GM21717 (cell line): Measurements from ENCODE around the gene ADIRF.
"Not testable (repeated sequence)": the region's sequence is repeated elsewhere in the genome, so short reads cannot be mapped to it uniquely, and the experiment has no call there.

Source experiments
- ATAC-seq: cut with Tn5 transposase; IDR thresholded peaks from one replicate; pipeline ENCODE4 v1.9.1; 2021; ENCODE audit warnings: mild to moderate bottlenecking, moderate library complexity; ENCODE audit not compliant: unreplicated experiment

ADIRF gene

DNA sequence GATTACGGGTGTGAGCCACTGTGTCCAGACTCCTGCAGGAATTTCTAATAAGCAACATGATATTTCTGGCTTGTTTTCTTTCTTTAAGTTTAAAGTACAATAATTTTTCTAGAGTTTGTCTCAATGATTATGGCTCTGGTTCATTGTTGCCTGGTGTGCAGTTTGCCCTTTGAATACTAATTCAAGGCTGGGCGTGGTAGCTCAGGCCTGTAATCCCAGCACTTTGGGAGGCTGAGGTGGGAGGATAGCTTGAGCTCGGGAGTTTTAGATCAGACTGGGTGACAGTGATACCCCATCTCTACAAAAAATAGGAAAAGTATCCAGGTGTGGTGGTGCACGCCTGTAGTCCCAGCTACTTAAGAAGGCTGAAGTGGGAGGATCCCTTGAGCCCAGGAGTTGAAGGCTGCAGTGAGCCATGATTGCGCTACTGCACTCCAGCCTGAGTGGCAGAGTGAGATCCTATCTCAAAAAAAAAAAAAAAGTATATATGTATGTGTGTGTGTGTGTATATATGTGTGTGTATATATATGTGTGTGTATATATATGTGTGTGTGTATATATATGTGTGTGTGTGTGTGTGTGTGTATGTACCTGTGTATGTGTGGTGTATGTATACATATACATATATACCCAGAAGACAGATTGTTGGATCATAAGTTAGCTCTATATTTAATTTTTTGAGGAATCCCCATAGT is 8.2 kb downstream of the ADIRF start:
- no peak for ATAC-seq

DNA sequence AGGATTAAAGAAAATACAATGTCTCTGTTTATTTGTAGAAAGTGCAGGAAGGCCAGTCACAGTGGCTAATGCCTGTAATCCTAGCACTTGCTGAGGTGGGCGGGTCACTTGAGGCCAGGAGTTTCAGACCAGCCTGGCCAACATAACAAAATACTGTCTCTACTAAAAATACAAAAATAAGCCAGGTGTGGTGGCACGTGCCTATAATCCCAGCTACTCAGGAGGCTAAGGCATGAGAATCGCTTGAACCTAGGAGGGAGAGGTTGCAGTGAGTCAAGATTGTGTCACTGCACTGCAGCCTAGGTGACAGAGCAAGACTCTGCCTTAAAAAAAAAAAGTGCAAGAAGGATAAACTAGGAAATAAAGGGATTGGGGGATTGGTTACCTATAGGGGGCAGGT is 10.2 kb downstream of the ADIRF start:
- not testable (repeated sequence) for ATAC-seq

DNA sequence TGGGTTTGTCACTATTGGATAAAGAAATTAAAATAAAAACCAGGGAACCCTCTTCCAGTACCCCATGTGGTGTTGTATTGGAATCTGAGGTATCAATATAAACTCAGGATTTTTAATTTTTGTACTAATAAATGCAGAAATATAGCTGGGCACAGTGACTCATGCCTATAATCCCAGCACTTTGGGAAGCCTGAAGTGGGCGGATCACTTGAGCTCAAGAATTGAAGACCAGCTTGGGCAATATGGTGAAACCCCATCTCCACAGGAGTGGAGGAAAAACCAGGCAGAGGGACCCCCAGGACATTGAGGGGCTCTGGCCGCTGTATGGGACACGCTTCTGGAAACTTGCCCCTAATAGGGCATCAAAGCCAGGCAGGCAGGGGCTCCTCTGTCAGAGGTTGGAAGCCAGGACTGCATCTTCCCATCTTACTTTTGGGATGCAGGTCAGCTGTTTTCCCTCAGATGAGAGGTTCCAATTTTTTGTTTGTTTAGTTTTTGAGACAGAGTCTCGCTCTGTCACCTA is 11.1 kb downstream of the ADIRF start:
- no peak for ATAC-seq

DNA sequence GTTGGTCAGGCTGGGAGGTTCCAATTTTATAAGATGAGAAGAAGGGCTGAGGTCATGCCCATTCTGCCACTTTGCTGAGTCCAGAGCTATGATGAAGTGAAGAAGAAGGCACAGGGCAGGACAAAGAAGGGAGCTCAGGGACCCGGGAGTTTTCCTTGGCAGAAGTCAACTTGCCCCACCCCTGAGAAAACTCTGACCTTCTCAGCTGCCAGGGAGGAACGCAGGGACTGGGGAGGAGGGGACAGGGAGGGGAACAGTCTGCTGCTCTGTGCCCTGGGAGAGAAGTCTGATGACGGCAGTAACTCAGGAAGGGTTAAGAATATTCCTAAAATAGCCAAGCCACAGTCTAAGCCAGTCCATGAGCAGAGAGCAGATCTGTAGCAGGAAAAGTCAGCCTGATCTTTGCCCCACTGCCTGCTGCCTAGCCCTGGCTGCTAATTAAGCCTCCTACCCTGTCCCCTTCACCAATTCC is 11.7 kb downstream of the ADIRF start:
- no peak for ATAC-seq

DNA sequence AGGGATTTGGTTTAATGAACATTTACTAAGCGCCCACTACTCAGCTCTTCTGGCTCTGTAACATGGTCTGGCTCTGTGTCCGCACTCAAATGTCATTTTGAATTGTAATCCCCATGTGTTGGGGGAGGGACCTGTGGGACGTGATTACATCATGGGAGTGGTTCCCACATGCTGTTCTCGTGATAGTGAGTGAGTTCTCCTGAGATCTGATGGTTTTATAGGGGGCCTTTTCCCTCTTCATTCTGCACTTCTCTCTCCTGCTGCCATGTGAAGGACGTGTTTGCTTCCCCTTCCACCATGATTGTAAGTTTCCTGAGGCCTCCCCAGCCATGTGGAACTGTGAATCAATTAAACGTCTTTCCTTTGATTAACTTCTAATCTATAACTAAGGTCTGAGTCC is 12.7 kb downstream of the ADIRF start:
- ATAC-seq = not testable (repeated sequence)

DNA sequence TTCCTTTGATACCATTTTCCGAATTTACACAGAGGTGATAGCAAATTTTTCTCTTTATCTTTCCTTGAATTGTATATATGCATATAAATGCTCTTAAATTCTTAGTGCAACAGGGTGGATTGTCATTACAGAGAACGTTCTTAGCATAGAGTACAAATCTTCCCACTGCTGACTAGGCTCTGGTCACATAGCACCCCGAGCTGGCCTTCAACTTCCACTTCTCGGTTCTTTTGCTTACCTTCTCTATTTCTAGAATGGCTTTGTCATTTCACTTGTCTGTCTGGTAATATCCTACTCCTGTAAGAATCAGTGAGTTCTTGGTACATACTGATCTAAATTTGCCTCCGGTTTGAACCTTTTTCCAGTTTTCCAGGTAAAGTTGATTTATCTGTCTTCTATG is 13.4 kb downstream of the ADIRF start:
- ATAC-seq = no peak

DNA sequence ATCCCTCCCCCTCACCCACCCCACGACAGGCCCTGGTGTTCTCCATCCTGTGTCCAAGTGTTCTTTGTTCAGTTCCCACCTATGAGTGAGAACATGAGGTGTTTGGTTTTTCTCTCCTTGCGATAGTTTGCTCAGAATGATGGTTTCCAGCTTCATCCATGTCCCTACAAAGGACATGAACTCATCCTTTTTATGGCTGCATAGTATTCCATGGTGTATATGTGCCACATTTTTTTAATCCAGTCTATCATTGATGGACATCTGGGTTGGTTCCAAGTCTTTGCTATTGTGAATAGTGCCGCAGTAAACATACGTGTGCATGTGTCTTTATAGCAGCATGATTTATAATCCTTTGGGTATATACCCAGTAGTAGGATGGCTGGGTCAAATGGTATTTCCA is 16.2 kb downstream of the ADIRF start:
- ATAC-seq = not testable (repeated sequence)

DNA sequence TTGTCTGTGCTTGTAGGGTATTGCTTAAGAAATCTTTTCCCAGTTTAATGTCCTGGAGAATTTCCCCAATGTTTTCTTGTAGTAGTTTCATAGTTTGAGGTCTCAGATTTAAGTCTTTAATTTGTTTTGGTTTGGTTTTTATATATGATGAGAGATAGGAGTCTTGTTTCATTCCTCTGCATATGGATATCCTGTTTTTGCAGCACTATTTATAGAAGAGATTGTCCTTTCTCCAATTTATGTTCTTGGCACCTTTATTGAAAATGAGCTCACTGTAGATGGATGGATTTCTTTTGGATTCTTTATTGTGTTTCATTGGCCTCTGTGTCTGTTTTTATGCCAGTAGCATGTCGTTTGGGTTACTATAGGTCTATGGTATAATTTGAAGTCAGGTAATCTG is 20.2 kb downstream of the ADIRF start:
- no peak for ATAC-seq

DNA sequence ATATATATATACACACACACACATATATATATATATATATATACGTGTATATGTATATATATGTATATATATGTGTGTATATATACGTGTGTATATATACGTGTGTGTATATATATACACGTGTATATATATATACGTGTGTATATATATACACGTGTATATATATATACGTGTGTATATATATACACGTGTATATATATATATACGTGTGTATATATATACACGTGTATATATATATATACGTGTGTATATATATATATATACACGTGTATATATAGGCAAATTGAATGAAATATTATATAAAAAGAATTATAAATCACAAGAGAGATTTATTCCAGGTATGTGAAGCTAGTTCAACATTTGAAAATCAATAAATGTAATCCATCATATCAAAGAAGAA is 23.1 kb downstream of the ADIRF start:
- not testable (repeated sequence) for ATAC-seq

DNA sequence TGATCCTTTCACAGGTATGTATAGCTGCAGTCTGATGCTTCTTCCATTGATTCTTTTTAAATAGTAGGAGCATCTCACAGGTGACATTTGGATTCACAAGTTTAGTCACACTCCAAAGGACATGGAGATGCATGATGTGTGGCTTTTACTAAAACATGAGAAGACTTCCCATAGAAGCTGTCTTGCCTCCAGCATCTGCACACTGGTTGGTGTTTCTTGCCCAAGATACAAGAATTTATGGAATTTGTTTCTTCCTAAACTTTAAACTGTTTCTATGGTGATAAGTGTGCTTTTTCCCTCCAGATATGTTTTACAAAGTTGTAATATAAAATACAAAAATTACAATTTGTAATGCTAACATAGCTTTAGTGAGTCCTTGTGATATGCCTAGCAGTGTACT is 24.2 kb downstream of the ADIRF start:
- no peak for ATAC-seq

DNA sequence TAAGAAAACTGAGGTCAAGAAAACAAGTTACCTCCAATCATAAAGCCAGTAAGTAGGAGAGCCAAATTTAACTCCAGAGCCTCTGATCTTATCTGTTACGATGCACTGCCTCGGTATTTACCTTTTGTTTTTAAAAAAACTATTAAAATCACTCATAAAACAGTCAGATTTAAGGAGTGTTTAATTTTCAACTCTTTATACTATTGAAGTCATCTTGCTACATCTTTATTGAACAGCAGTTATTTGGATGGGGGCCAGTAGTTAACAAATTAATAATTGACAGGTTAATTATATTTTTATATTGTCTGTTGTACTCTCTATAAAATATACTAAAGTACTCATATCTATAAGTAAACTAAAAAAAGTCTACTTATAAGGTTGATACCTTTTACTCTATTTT is 24.6 kb downstream of the ADIRF start:
- no peak for ATAC-seq

DNA sequence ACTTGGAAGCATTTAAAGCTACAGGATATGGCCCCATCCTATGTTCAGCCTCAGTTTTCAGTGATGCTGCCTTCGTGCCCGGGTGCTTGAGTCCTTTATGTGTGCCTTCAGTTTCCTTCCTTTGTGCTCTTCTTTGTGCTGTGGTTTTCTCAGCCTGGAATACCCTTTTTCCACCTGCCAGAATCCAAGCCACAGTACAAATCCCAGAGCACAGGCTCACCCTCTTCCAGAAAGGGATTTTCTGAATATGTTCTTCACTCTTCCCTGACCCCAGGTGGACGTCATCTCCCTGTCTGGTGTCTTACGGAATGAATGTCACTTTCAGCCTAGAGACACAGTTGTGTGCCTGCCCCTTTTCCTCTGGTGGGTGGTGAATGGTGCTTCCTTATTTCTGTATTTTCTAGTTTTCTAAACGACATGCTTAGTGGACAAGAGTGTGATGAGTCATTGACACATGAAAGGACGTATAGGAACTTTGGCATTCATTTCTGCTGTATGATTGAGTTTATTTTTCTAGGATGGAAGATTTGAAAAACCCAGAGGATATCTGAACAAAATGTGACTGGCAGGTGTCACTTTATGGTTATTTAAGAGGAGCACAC is 31.6 kb downstream of the ADIRF start:
- ATAC-seq = not testable (repeated sequence)

DNA sequence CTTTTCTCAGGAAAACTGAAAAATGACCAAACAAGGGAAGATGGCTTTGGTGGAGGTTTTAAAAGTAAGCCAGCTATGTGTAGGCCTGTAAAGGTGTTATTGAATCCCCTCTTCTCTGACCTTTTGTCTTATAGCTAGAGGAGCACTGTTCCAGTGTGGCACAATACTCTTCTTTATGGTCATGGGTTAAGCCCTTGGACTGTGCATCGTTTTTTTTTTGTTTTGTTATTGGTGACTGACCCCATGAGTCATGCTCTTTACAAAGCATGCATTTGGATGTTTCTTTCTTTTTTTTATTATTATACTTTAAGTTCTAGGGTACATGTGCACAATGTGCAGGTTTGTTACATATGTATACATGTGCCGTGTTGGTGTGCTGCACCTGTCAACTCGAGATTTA is 32.2 kb downstream of the ADIRF start:
- no peak for ATAC-seq

DNA sequence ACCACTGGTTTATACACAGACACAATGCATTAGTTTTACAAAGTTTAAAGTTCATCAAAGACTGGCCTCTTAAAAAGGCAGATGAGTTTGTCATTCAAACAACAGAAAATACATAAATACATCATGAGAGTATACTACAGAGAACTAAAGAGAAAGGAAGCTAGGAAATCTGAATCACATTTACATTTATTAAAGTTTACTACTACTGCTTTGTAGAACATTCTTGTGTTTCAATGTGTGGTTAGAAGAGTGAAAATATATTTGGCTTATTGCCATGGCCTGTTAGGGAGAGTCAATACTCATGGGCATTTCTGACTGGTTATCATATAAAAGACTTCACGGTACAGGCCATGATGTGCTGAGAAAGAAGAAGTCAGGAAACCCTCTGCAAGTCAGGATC is 38.8 kb downstream of the ADIRF start:
- ATAC-seq = not testable (repeated sequence)

DNA sequence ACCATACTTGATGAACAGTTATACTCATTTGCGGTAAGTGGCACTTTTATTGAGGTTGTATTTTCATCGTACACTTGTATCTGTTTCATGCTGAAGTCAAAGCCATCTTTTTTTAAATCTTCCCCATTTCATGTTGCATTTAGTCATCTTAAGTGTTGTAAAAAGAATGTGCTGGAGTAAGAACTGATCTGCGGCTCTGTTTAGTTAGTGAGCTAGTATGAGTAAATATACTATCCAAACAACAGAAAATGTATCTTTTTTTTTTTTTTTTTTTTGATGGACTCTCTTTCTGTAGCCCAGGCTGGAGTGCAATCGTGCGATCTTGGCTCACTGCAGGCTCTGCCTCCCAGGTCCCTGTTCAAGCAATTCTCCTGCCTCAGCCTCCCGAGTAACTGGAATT is 39.4 kb downstream of the ADIRF start:
- ATAC-seq = not testable (repeated sequence)

DNA sequence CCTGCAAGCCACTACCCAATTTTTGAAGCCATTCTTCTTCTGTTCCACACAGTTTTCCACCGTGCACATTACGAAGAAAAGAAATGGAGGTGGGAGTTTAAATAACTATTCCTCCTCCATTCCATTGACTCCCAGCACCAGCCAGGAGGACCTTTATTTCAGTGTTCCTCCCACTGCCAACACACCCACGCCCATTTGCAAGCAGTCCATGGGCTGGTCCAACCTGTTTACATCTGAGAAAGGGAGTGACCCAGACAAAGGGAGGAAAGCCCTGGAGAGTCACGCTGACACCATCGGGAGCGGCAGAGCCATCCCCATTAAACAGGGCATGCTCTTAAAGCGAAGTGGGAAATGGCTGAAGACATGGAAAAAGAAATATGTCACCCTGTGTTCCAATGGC is 40.0 kb downstream of the ADIRF start:
- not testable (repeated sequence) for ATAC-seq

DNA sequence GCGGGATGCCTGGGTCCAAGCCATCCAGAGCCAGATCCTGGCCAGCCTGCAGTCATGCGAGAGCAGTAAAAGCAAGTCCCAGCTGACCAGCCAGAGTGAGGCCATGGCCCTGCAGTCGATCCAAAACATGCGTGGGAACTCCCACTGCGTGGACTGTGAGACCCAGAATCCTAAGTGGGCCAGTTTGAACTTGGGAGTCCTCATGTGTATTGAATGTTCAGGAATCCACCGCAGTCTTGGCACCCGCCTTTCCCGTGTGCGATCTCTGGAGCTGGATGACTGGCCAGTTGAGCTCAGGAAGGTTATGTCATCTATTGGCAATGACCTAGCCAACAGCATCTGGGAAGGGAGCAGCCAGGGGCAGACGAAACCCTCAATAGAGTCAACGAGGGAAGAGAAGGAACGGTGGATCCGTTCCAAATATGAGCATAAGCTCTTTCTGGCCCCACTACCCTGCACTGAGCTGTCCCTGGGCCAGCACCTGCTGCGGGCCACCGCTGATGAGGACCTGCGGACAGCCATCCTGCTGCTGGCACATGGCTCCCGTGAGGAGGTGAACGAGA is 40.9 kb downstream of the ADIRF start:
- ATAC-seq = not testable (repeated sequence)

DNA sequence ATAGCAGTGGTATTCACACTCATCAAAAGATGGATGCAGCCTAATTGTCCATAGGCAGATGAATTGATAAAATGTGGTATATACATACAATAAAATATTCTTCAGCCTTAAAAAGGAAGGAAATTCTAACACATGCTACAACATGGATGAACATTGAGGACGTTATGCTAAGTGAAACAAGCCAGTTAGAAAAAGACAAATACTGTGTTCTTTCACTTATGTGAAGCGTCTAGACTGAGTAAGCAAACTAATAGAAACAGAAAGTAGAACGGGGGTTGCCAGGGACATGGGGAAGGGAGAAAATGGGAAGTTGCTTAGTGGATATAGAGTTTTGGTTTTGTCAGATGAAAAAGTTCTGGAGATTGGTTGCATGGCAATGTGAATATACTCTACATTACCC is 45.2 kb downstream of the ADIRF start:
- not testable (repeated sequence) for ATAC-seq

DNA sequence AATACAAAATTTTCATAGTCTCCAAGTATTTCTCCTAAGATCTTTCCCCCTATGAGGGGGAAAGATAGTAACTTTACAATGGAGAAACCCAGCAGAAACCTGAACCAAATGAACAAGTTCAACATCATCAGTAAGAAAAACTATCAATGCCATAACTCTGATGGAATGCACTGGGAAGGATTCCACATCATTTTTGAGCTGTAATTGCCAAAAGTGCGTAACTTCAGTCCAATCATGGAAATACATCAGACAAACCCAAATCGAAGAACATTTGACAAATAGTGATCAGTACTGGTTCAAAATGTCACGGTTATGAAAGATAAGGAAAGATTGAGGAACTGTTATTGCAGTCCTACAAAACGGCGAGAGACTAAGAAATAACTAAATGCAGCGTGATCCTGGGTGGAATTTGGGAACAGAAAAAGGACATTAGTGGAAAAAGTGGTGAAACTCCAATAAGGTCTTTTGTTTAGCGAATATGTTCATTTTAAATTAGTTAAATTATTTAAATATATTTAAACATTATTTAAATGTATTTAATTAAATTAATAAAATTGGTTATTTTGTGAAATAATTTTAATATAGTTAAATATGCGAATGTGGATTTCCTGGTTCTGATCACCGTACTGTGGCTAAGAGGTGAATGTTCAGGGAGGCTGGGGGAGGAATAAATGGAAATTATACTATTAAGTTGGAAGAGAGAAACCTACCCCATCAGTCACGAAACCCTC is 46.9 kb downstream of the ADIRF start:
- ATAC-seq = not testable (repeated sequence)

DNA sequence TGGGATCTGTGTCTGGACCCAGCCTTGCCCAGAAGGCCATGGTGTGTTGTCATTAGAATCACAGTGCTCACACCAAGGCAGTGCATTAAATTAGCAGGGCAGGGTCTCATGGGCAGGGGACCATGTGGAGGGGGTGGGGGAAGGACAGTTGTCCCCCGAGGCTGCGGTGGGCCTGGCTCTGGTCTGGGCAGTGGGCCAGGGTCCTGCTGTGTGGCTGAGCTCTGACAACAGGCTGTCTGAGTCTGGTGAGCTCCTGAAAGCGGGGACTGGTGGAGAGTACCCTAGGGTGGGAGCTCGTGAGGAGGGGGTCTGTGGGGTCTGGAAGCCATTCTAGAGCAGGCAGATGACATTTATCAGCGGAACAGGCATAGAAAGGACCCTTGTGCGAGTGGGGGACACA is 49.8 kb downstream of the ADIRF start:
- not testable (repeated sequence) for ATAC-seq

DNA sequence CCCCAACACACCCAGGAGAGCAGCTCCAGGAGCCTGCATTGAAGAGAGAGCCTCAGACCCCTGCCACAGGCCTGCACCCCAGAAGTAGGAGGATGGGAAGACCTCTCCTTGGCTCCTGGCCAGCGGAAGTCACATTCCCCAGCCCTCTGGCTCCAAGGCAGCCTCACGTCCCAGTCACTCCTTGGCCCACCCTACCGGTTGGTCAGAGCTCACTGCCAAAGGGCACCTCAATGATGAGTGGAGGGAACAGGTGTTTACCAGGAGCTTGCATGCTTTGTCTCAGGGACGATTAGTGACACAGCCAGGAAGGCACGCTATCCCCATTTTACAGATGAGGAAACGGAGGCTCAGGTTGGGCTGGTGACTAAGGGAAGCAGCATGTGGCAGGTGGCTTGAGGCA is 50.8 kb downstream of the ADIRF start:
- not testable (repeated sequence) for ATAC-seq
